GM12878 (cell line): Measurements from ENCODE around the gene TERB2. TPM values are rescaled to one million over a fixed set of nuclear protein-coding genes. Genes with fewer than 3 reads are reported as not detected.
"Not testable (repeated sequence)": the region's sequence is repeated elsewhere in the genome, so short reads cannot be mapped to it uniquely, and the experiment has no call there.

Experiments used
- ATAC-seq: fragments of 200-7000 bp; cut with Tn5 transposase; 3 replicates; pipeline ENCODE4 v1.9.1; 2020; ENCODE audit warnings: mild to moderate bottlenecking, moderate library complexity
- BruUV-seq: library from RNA; stranded (reverse); fragments of 400-500 nt; replicated peaks from 2 replicates; lab custom pipeline; 2021; lab: Mats Ljungman, UMichigan
- CTCF ChIA-PET: fragments of 300-600 bp; sonication (Branson Sonifier 250); formaldehyde crosslinking; extraction: SDS; loops from one replicate; lab custom pipeline; 2021; ENCODE audit warnings: inconsistent platforms; lab: Yijun Ruan, JAX
- POLR2A ChIA-PET: fragments of 350-600 bp; formaldehyde crosslinking; extraction: SDS; loops from one replicate; lab custom pipeline; 2021; ENCODE audit warnings: inconsistent platforms; lab: Charles Lee
- RAD21 ChIA-PET: fragments of 300-600 bp; sonication (Branson Sonifier 250); formaldehyde crosslinking; loops from one replicate; lab custom pipeline; 2023; ENCODE audit warnings: antibody characterized with exemption; ENCODE audit not compliant: unreplicated experiment; lab: Charles Lee
- SMC1A ChIA-PET: fragments of 300-600 bp; sonication (Branson Sonifier 250); formaldehyde crosslinking; loops from one replicate; lab custom pipeline; 2023; ENCODE audit not compliant: unreplicated experiment, uncharacterized antibody; lab: Charles Lee
- DNase-seq: peaks from one replicate; pipeline ENCODE4 v3.0.0-alpha.2; 2011; ENCODE audit warnings: low read depth, low spot score
- FAIRE-seq: peaks from 3 replicates; lab custom pipeline; 2011; peaks lifted over from hg19 to GRCh38; lab: Jason Lieb, UNC
- H2AFZ ChIP-seq: 2 replicates; pipeline ENCODE4 v1.6.0; 2011; ENCODE audit warnings: low read depth, low read length, control low read depth; ENCODE audit not compliant: control insufficient read depth
- H3K27ac ChIP-seq: 2 replicates; pipeline ENCODE4 v1.5.1; 2011; ENCODE audit warnings: control low read depth; ENCODE audit not compliant: control insufficient read depth, insufficient read depth
- H3K27me3 ChIP-seq, 2 experiments: replicated peaks in 1 of 2; 2 replicates each; pipeline versions ENCODE4 v1.6.0 to v1.6.1; 2011; ENCODE audit warnings: low read length in 1 of 2; ENCODE audit not compliant: control insufficient read depth in 2 of 2, insufficient read depth in 2 of 2
- H3K36me3 ChIP-seq, 2 experiments: 2 replicates each; pipeline ENCODE4 v1.5.1; 2011; ENCODE audit warnings: low read length in 1 of 2; ENCODE audit not compliant: control insufficient read depth in 2 of 2, insufficient read depth in 2 of 2
- H3K4me1 ChIP-seq: 2 replicates; pipeline ENCODE4 v1.6.1; 2011; ENCODE audit warnings: mild to moderate bottlenecking, low read length, moderate library complexity, mixed read lengths; ENCODE audit not compliant: control insufficient read depth, insufficient read depth
- H3K4me2 ChIP-seq: 2 replicates; pipeline ENCODE4 v1.6.0; 2011; ENCODE audit warnings: control low read depth; ENCODE audit not compliant: control insufficient read depth, insufficient read depth
- H3K4me3 ChIP-seq: fragments of 200-600 bp; sonication (generic); 2 replicates; pipeline ENCODE4 v1.5.1; 2016
- H3K79me2 ChIP-seq: 2 replicates; pipeline ENCODE4 v1.6.0; 2011; ENCODE audit warnings: low read length; ENCODE audit not compliant: control insufficient read depth, insufficient read depth
- H3K9ac ChIP-seq: 2 replicates; pipeline ENCODE4 v1.8.0; 2011; ENCODE audit warnings: low read length, control low read depth, mixed read lengths; ENCODE audit not compliant: control insufficient read depth, insufficient read depth
- H3K9me3 ChIP-seq: replicated peaks from 3 replicates; pipeline ENCODE4 v1.5.1; 2011; ENCODE audit warnings: mild to moderate bottlenecking, low read length; ENCODE audit not compliant: control insufficient read depth, insufficient read depth
- H4K20me1 ChIP-seq: 2 replicates; pipeline ENCODE4 v1.6.0; 2011; ENCODE audit not compliant: control insufficient read depth, insufficient read depth
- STAT3 ChIP-seq: IDR thresholded peaks from 2 replicates; pipeline ENCODE4 v1.6.1; 2011; ENCODE audit warnings: low read depth, low read length, improper control_type of control experiment
- TBL1XR1 ChIP-seq: IDR thresholded peaks from 2 replicates; pipeline ENCODE4 v1.6.1; 2012; ENCODE audit warnings: low read depth, low read length, improper control_type of control experiment
- USF1 ChIP-seq: IDR thresholded peaks from 2 replicates; pipeline ENCODE4 v1.6.1; 2011; ENCODE audit warnings: borderline replicate concordance, low read depth, mild to moderate bottlenecking, moderate library complexity, mixed read lengths, low read length; ENCODE audit not compliant: insufficient read depth; ENCODE audit errors: extremely low read length
- ZBTB33 ChIP-seq: fragments of 450-650 bp; IDR thresholded peaks from 2 replicates; pipeline ENCODE4 v1.6.1; 2017; ENCODE audit warnings: mild to moderate bottlenecking
- WGBS: methylation state at CpG from one replicate; pipeline ENCODE4 v1.1.6; 2016; ENCODE audit warnings: low lambda C conversion rate; ENCODE audit not compliant: insufficient replicate concordance, insufficient coverage; ENCODE audit errors: missing lambda C conversion rate; 5-methylcytosine and 5-hydroxymethylcytosine counted together
- in situ Hi-C: fragments of 300-500 bp; cut with MboI; formaldehyde crosslinking; loops from 9 replicates; pipeline ENCODE4 v1.14.3; 2018; ENCODE audit warnings: mixed read lengths
- intact Hi-C: fragments of 100-400 bp; cut with micrococcal nuclease; formaldehyde crosslinking; loops from one replicate; pipeline ENCODE4 v1.14.2; 2022; ENCODE audit not compliant: unreplicated experiment
- polyA plus RNA-seq, 11 experiments: library from polyadenylated mRNA; depleted of rRNA in 4 of 11; unstranded in 6 of 11; stranded (reverse) in 5 of 11; fragments of >200 nt; fragmentation: Nextera tagmentation in 4 of 11; fragmentation: Illumina TruSeq in 1 of 11; extraction: Ambion mirVana in 4 of 11; extraction: Trizol in 1 of 11; gene quantifications; 1 replicate in 1 of 11; 2 replicates in 10 of 11; pipeline versions ENCODE4 v1.2.1 to v1.2.3, GENCODE V29; 2011 to 2016; ENCODE audit warnings: inconsistent platforms in 2 of 11, missing spikeins in 2 of 11, low read depth in 1 of 11
- total RNA-seq, 4 experiments: library from RNA; depleted of rRNA in 3 of 4; stranded (reverse); fragments of >200 nt in 3 of 4; fragmentation: Illumina TruSeq in 1 of 4; extraction: Trizol in 1 of 4; gene quantifications; 2 replicates each; pipeline versions ENCODE4 v1.2.1 to v1.2.3, GENCODE V29; 2013 to 2021

The TERB2 gene
- total and polyA plus RNA-seq, 10 of the 15 experiments (the other 5 are each of a cell fraction or from before 2014, with no cell fraction given), result not detected

DNA sequence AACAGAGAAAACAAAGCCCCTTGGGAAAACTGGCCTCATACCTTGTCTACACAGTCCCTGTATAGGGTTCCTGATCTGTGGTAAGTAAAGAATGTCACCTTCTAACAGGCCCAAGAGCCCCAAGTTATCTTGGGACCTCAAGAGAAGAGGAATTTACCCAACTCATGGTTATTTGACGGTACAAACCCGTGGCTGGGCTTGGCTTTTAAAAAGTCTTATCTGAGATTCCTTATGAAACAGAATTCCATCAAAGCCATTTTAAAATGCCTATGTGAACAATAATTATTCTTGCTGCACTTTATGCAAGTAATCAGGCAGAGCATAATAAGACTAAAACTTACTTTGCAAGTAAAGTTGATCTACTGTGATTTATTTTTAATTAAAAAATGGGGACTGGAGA, 52.6 kb downstream of the TERB2 start:
- FAIRE-seq, result no peak

DNA sequence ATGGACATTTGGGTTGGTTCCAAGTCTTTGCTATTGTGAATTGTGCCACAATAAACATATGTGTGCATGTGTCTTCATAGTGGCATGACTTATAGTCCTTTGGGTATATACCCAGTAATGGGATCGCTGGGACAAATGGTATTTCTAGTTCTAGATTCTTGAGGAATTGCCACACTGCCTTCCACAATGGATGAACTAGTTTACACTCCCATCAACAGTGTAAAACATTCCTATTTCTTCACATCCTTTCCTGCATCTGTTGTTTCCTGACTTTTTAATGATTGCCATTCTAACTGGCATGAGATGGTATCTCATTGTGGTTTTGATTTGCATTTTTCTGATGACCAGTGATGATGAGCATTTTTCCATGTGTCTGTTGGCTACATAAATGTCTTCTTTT, 58.6 kb downstream of the TERB2 start:
- POLR2A ChIA-PET, H3K36me3 ChIP-seq, BruUV-seq, H3K79me2 ChIP-seq, H3K27me3 ChIP-seq, H3K4me3 ChIP-seq, H3K27ac ChIP-seq, in situ Hi-C loops, H3K4me1 ChIP-seq, FAIRE-seq, DNase-seq, SMC1A ChIA-PET, H3K4me2 ChIP-seq, RAD21 ChIA-PET, H4K20me1 ChIP-seq, H3K9ac ChIP-seq, H2AFZ ChIP-seq, intact Hi-C loops, ATAC-seq, H3K9me3 ChIP-seq, CTCF ChIA-PET: not testable (repeated sequence)
- 0% methylated on average over 1 of the region's 1 CpG for WGBS

More for the DNA sequence above, 52.6 kb downstream of the TERB2 start:
- SMC1A ChIA-PET, result no interaction called here
- Histone ChIP-seq H2AFZ (no peak overlapping the region), H3K4me1 (no peaks in the 10 kb centered on the region), H3K36me3 (no peaks in the 10 kb centered on the region), H3K27me3 (no peaks in the 10 kb centered on the region; a peak in 1 of 4 replicates), H3K27ac (no peak overlapping the region), H3K4me2 (no peak overlapping the region), H4K20me1 (no peaks in the 10 kb centered on the region), H3K9ac (no peak overlapping the region), H3K4me3 (no peak overlapping the region), H3K9me3 (no peaks in the 10 kb centered on the region; the same call in 2 of the 3 replicates), H3K79me2 (no peaks in the 10 kb centered on the region)
- POLR2A ChIA-PET, result no interaction called here
- intact Hi-C loops (no loop called here), in situ Hi-C loops (no loop called here)
- DNase-seq (no peak), ATAC-seq (no peak)
- WGBS, result 49% methylated on average over 2 of the region's 2 CpGs
- BruUV-seq, result no TSS peak
- TF ChIP-seq STAT3 (no peak), ZBTB33 (no peak), TBL1XR1 (no peak), USF1 (no peak)
- CTCF ChIA-PET, result no interaction called here
- RAD21 ChIA-PET, result interaction anchor here (1.3 kb wide), 1 partner anchor 26 kb away, joined by 3 read pairs; no protein-coding TSS in a partner anchor

DNA sequence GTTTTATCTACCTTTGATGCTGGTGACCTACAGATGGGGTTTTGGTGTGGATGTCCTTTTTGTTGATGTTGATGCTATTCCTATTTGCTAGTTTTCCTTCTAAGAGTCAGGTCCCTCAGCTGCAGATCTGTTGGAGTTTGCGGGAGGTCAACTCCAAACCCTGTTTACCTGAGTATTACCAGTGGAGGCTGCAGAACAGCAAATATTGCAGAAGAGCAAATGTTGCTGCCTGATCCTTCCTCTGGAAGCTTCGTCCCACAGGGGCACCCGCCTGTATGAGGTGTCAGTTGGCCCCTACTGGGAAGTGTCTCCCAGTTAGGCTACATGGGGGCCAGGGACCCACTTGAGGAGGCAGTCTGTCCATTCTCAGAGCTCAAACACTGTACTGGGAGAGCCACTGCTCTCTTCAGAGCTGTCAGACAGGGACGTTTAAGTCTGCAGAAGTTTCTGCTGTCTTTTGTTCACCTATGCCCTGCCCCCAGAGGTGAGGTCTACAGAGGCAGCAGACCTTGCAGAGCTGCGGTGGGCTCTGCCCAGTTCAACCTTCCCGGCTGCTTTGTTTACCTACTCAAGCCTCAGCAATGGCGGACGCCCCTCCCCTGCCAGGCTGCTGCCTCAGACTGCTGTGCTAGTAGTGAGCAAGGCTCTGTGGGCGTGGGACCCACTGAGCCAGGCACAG, 63.9 kb downstream of the TERB2 start:
- H3K9ac ChIP-seq, DNase-seq, RAD21 ChIA-PET, H3K27me3 ChIP-seq, H3K9me3 ChIP-seq, H3K36me3 ChIP-seq, H2AFZ ChIP-seq, POLR2A ChIA-PET, intact Hi-C loops, BruUV-seq, FAIRE-seq, H3K4me2 ChIP-seq, H3K27ac ChIP-seq, ATAC-seq, H3K4me1 ChIP-seq, H3K4me3 ChIP-seq, H4K20me1 ChIP-seq: not testable (repeated sequence)
- WGBS, result 47% methylated on average over 9 of the region's 9 CpGs
- CTCF ChIA-PET, result interaction anchor here (1.6 kb wide), 1 partner anchor 15 kb away, joined by 3 read pairs; no protein-coding TSS in a partner anchor
- H3K79me2 ChIP-seq, result peaks cover 14% of the 10 kb centered on the region
- SMC1A ChIA-PET, result interaction anchor here (0.6 to 1.2 kb wide), 2 partner anchors 10 to 168 kb away, joined by 3 read pairs; no protein-coding TSS in a partner anchor
- in situ Hi-C loops, result loop anchor here (10.0 kb wide), 1 partner anchor 166 kb away; no protein-coding TSS in a partner anchor
